ENCODE results near the gene THAP12.
"Not testable (repeated sequence)": the region's sequence is repeated elsewhere in the genome, so short reads cannot be mapped to it uniquely, and the experiment has no call there.

THAP12 gene

DNA sequence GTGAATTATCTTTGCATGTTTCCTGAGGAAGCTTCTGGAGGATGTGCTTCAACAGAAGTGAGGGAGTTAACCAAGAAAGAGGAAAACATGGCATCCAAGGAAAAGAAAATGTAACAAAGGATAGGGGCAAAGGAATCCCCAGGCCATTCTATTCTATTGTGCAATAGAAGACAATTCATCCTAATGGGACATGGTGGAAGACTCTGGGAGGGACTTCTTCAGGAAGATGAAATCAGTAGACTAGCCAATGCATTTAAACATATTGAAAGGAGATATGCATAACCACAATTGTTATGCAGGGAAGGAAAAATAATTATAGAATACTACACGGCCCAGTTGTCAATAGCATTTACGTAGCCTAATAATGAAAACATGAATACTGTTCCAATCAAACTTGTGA lies 55.7 kb downstream of the THAP12 start:
- no peaks in the 10 kb centered on the region for H3K4me1 ChIP-seq (ENCODE audit: insufficient read depth, poor library complexity, severe bottlenecking)
- no peak for TF ChIP-seq CTCF (IDR thresholded peaks at IDR 0.05; ENCODE audit: poor library complexity, severe bottlenecking)
- H3K9me3 ChIP-seq (ENCODE audit: severe bottlenecking): no peaks in the 10 kb centered on the region
- H3K4me3 ChIP-seq (ENCODE audit: severe bottlenecking): no peak overlapping the region
- H3K36me3 ChIP-seq (ENCODE audit: low read depth): no peaks in the 10 kb centered on the region
- DNase-seq (ENCODE audit: low spot score): no peak
- no peak overlapping the region for H3K27ac ChIP-seq (ENCODE audit: poor library complexity, severe bottlenecking)
- no peaks in the 10 kb centered on the region for H3K27me3 ChIP-seq (ENCODE audit: insufficient read depth, poor library complexity, severe bottlenecking)
- no peak for ATAC-seq (ENCODE audit: low read depth)

DNA sequence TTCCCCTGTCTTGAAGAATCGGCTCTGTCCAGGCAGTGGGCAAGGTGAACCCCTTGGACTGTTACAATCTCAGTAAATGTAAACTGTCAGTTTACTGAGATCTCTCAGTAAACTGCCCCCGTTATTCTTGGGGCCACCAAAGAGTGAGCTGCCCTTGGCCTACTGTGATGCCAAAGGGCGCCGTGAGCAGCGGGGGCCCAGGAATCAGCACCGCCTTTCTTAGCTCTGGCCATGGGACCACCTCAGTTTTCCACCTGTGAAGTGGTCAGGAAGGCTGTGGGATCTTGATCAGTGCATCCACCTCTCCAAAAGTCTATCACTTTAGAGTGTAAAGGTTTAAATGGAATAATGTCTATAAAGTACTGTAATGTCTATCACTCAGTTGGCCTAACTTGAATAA lies 57.1 kb downstream of the THAP12 start:
- Histone ChIP-seq H3K4me1 (ENCODE audit: insufficient read depth, poor library complexity, severe bottlenecking) (no peaks in the 10 kb centered on the region), H3K36me3 (ENCODE audit: low read depth) (no peaks in the 10 kb centered on the region), H3K9me3 (ENCODE audit: severe bottlenecking) (no peaks in the 10 kb centered on the region), H3K27me3 (ENCODE audit: insufficient read depth, poor library complexity, severe bottlenecking) (no peaks in the 10 kb centered on the region), H3K27ac (ENCODE audit: poor library complexity, severe bottlenecking) (no peak overlapping the region), H3K4me3 (ENCODE audit: severe bottlenecking) (no peak overlapping the region)
- DNase-seq (ENCODE audit: low spot score) (no peak), ATAC-seq (ENCODE audit: low read depth) (no peak)
- no peak for TF ChIP-seq CTCF (IDR thresholded peaks at IDR 0.05; ENCODE audit: poor library complexity, severe bottlenecking)

GRCh38 chr11:76323375-76323774 lies 57.6 kb downstream of the THAP12 start:
- H3K9me3 ChIP-seq (ENCODE audit: severe bottlenecking): not testable (repeated sequence)

GRCh38 chr11:76322942-76323341 lies 58.0 kb downstream of the THAP12 start:
- H3K4me3 ChIP-seq (ENCODE audit: severe bottlenecking): no peak overlapping the region
- TF ChIP-seq CTCF (IDR thresholded peaks at IDR 0.05; ENCODE audit: poor library complexity, severe bottlenecking): no peak
- no peaks in the 10 kb centered on the region for H3K4me1 ChIP-seq (ENCODE audit: insufficient read depth, poor library complexity, severe bottlenecking)
- H3K27ac ChIP-seq (ENCODE audit: poor library complexity, severe bottlenecking): no peak overlapping the region
- no peaks in the 10 kb centered on the region for H3K27me3 ChIP-seq (ENCODE audit: insufficient read depth, poor library complexity, severe bottlenecking)
- no peak for DNase-seq (ENCODE audit: low spot score)
- H3K36me3 ChIP-seq (ENCODE audit: low read depth): no peaks in the 10 kb centered on the region
- ATAC-seq (ENCODE audit: low read depth): no peak
- no peaks in the 10 kb centered on the region for H3K9me3 ChIP-seq (ENCODE audit: severe bottlenecking)

More at GRCh38 chr11:76323375-76323774, 57.6 kb downstream of the THAP12 start:
- DNase-seq (ENCODE audit: low spot score); H3K36me3 ChIP-seq (ENCODE audit: low read depth); H3K27ac ChIP-seq (ENCODE audit: poor library complexity, severe bottlenecking); H3K4me1 ChIP-seq (ENCODE audit: insufficient read depth, poor library complexity, severe bottlenecking); H3K27me3 ChIP-seq (ENCODE audit: insufficient read depth, poor library complexity, severe bottlenecking); H3K4me3 ChIP-seq (ENCODE audit: severe bottlenecking); ATAC-seq (ENCODE audit: low read depth): not testable (repeated sequence)

DNA sequence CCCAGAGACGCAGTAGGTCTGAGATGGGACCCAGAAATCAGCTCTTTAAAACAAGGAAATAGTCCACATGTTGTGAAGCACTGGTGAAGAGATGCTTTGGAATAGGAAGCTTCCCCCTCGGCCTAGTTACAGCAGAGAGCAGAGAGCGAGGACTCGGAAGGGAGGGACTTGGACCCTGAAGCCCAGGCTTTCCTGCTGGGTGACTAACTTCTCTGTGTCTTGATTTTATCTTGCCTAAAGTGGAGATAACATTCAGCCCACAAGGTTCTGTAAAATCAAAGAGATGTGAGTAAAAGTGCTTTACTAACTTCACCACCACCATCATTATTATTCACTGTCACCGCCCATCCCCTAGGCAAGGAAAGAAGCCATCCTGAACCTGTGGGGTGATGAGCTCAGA lies 58.4 kb downstream of the THAP12 start:
- H3K27ac ChIP-seq (ENCODE audit: poor library complexity, severe bottlenecking): no peak overlapping the region
- TF ChIP-seq CTCF (IDR thresholded peaks at IDR 0.05; ENCODE audit: poor library complexity, severe bottlenecking): no peak
- H3K4me3 ChIP-seq (ENCODE audit: severe bottlenecking): no peak overlapping the region
- no peaks in the 10 kb centered on the region for H3K27me3 ChIP-seq (ENCODE audit: insufficient read depth, poor library complexity, severe bottlenecking)
- no peak for DNase-seq (ENCODE audit: low spot score)
- no peaks in the 10 kb centered on the region for H3K36me3 ChIP-seq (ENCODE audit: low read depth)
- ATAC-seq (ENCODE audit: low read depth): no peak
- no peaks in the 10 kb centered on the region for H3K4me1 ChIP-seq (ENCODE audit: insufficient read depth, poor library complexity, severe bottlenecking)
- no peaks in the 10 kb centered on the region for H3K9me3 ChIP-seq (ENCODE audit: severe bottlenecking)
